ENCODE measurements around the gene SOX14. TPM values are rescaled to one million over a fixed set of nuclear protein-coding genes. Genes with fewer than 3 reads are reported as not detected.

Gene SOX14
- total RNA-seq, 1 experiment from 2014 or later = not detected

- in situ Hi-C loops (cut with HindIII; ENCODE audit: low pct_unique_long_range_greater_than_20kb, low sequenced_read_pairs) = no loop called here
Measured at GRCh38 chr3:137766876-137767537, 2.9 kb downstream of the SOX14 start.

GRCh38 chr3:137767538-137768360 lies 3.6 kb downstream of the SOX14 start:
- no peak for DNase-seq (ENCODE audit: low read depth)
- in situ Hi-C loops (cut with HindIII; ENCODE audit: low pct_unique_long_range_greater_than_20kb, low sequenced_read_pairs) = no loop called here

More at GRCh38 chr3:137766876-137767537, 2.9 kb downstream of the SOX14 start:
- DNase-seq (ENCODE audit: low read depth) = no peak

GRCh38 chr3:137768361-137769321 lies 4.5 kb downstream of the SOX14 start:
- in situ Hi-C loops (cut with HindIII; ENCODE audit: low pct_unique_long_range_greater_than_20kb, low sequenced_read_pairs) = no loop called here
- DNase-seq (ENCODE audit: low read depth) = no peak

GRCh38 chr3:137769322-137770065 lies 5.4 kb downstream of the SOX14 start:
- in situ Hi-C loops (cut with HindIII; ENCODE audit: low pct_unique_long_range_greater_than_20kb, low sequenced_read_pairs) = no loop called here
- DNase-seq (ENCODE audit: low read depth) = no peak

- no peak for DNase-seq (ENCODE audit: low read depth)
- in situ Hi-C loops (cut with HindIII; ENCODE audit: low pct_unique_long_range_greater_than_20kb, low sequenced_read_pairs) = no loop called here
Measured at GRCh38 chr3:137770066-137770834, 6.1 kb downstream of the SOX14 start.

GRCh38 chr3:137770835-137771399 lies 6.8 kb downstream of the SOX14 start:
- in situ Hi-C loops (cut with HindIII; ENCODE audit: low pct_unique_long_range_greater_than_20kb, low sequenced_read_pairs) = no loop called here
- DNase-seq (ENCODE audit: low read depth) = no peak

GRCh38 chr3:137771401-137772213 lies 7.5 kb downstream of the SOX14 start:
- DNase-seq (ENCODE audit: low read depth) = no peak
- in situ Hi-C loops (cut with HindIII; ENCODE audit: low pct_unique_long_range_greater_than_20kb, low sequenced_read_pairs) = no loop called here

GRCh38 chr3:137772214-137772955 lies 8.3 kb downstream of the SOX14 start:
- no peak for DNase-seq (ENCODE audit: low read depth)
- in situ Hi-C loops (cut with HindIII; ENCODE audit: low pct_unique_long_range_greater_than_20kb, low sequenced_read_pairs) = no loop called here

- in situ Hi-C loops (cut with HindIII; ENCODE audit: low pct_unique_long_range_greater_than_20kb, low sequenced_read_pairs) = no loop called here
Measured at GRCh38 chr3:137778941-137779340, 14.8 kb downstream of the SOX14 start.

GRCh38 chr3:137787529-137787928 lies 23.4 kb downstream of the SOX14 start:
- DNase-seq (ENCODE audit: low read depth) = no peak
- in situ Hi-C loops (cut with HindIII; ENCODE audit: low pct_unique_long_range_greater_than_20kb, low sequenced_read_pairs) = no loop called here

More at GRCh38 chr3:137778941-137779340, 14.8 kb downstream of the SOX14 start:
- DNase-seq (ENCODE audit: low read depth) = no peak

- DNase-seq (ENCODE audit: low read depth) = no peak
- in situ Hi-C loops (cut with HindIII; ENCODE audit: low pct_unique_long_range_greater_than_20kb, low sequenced_read_pairs) = no loop called here
Measured at GRCh38 chr3:137789236-137789635, 25.1 kb downstream of the SOX14 start.

GRCh38 chr3:137792626-137793271 lies 28.6 kb downstream of the SOX14 start:
- in situ Hi-C loops (cut with HindIII; ENCODE audit: low pct_unique_long_range_greater_than_20kb, low sequenced_read_pairs) = no loop called here
- peak; percentile 31 for DNase-seq (ENCODE audit: low read depth)

GRCh38 chr3:137796993-137797392 lies 32.9 kb downstream of the SOX14 start:
- no peak for DNase-seq (ENCODE audit: low read depth)
- in situ Hi-C loops (cut with HindIII; ENCODE audit: low pct_unique_long_range_greater_than_20kb, low sequenced_read_pairs) = no loop called here

- in situ Hi-C loops (cut with HindIII; ENCODE audit: low pct_unique_long_range_greater_than_20kb, low sequenced_read_pairs) = no loop called here
- no peak for DNase-seq (ENCODE audit: low read depth)
Measured at GRCh38 chr3:137803215-137803614, 39.1 kb downstream of the SOX14 start.

GRCh38 chr3:137807998-137808397 lies 43.9 kb downstream of the SOX14 start:
- DNase-seq (ENCODE audit: low read depth) = no peak
- in situ Hi-C loops (cut with HindIII; ENCODE audit: low pct_unique_long_range_greater_than_20kb, low sequenced_read_pairs) = no loop called here
